ENCODE results near the gene P3H4. TPM values are rescaled to one million over a fixed set of nuclear protein-coding genes. Genes with fewer than 3 reads are reported as not detected.
"Not testable (repeated sequence)": the region's sequence is repeated elsewhere in the genome, so short reads cannot be mapped to it uniquely, and the experiment has no call there.

P3H4 gene
- total RNA-seq, 1 donor from 2014 or later, result 6.0 TPM

- no peak for TF ChIP-seq CTCF (IDR thresholded peaks at IDR 0.05; ENCODE audit: borderline replicate concordance)
- Histone ChIP-seq H3K27ac (replicated peaks) (no peak overlapping the region), H3K4me1 (peaks cover 11% of the 10 kb centered on the region), H3K36me3 (no peaks in the 10 kb centered on the region), H3K4me3 (no peak overlapping the region), H3K27me3 (ENCODE audit: low read depth) (no peaks in the 10 kb centered on the region), H3K9me3 (replicated peaks) (no peaks in the 10 kb centered on the region)
- intact Hi-C loops (cut with micrococcal nuclease), result no loop called here
- DNase-seq, result no peak
Measured at GRCh38 chr17:41844971-41845370, 33.2 kb upstream of the P3H4 start.

GRCh38 chr17:41840781-41841180, 29.0 kb upstream of the P3H4 start:
- H3K4me3 ChIP-seq; DNase-seq; H3K9me3 ChIP-seq (replicated peaks); H3K36me3 ChIP-seq; H3K27ac ChIP-seq (replicated peaks); intact Hi-C loops (cut with micrococcal nuclease); H3K27me3 ChIP-seq (ENCODE audit: low read depth): not testable (repeated sequence)
- peaks cover 11% of the 10 kb centered on the region for H3K4me1 ChIP-seq

- peaks cover 24% of the 10 kb centered on the region for H3K4me1 ChIP-seq
- DNase-seq; H3K27me3 ChIP-seq (ENCODE audit: low read depth); H3K36me3 ChIP-seq; intact Hi-C loops (cut with micrococcal nuclease); H3K4me3 ChIP-seq; H3K9me3 ChIP-seq (replicated peaks); H3K27ac ChIP-seq (replicated peaks): not testable (repeated sequence)
Measured at GRCh38 chr17:41839448-41839847, 27.7 kb upstream of the P3H4 start.

- Histone ChIP-seq H3K36me3 (no peaks in the 10 kb centered on the region), H3K9me3 (replicated peaks) (no peaks in the 10 kb centered on the region), H3K4me1 (peaks cover 24% of the 10 kb centered on the region), H3K4me3 (peak within 1 kb of the TSS; percentile 98), H3K27me3 (ENCODE audit: low read depth) (no peaks in the 10 kb centered on the region), H3K27ac (replicated peaks) (no peak within 1 kb of the TSS)
- TF ChIP-seq CTCF (IDR thresholded peaks at IDR 0.05; ENCODE audit: borderline replicate concordance), result no peak
- no peak for DNase-seq
- intact Hi-C loops (cut with micrococcal nuclease), result no loop called here
Measured at GRCh38 chr17:41837761-41838538, 26.2 kb upstream of the P3H4 start, which contains the start of gene KLHL10. Gene KLHL10 (plus strand): TSS chr17:41837825. CDS start chr17:41837933, 108 bp downstream.

GRCh38 chr17:41836550-41837196, 24.9 kb upstream of the P3H4 start:
- Histone ChIP-seq H3K27me3 (ENCODE audit: low read depth) (no peaks in the 10 kb centered on the region), H3K4me3 (peak overlapping the region; percentile 98), H3K27ac (replicated peaks) (peak overlapping the region; percentile 71), H3K4me1 (peaks cover 24% of the 10 kb centered on the region), H3K9me3 (replicated peaks) (no peaks in the 10 kb centered on the region), H3K36me3 (peaks cover 10% of the 10 kb centered on the region)
- intact Hi-C loops (cut with micrococcal nuclease), result no loop called here
- DNase-seq, result no peak
- TF ChIP-seq CTCF (IDR thresholded peaks at IDR 0.05; ENCODE audit: borderline replicate concordance), result no peak

- Histone ChIP-seq H3K4me3 (peak within 1 kb of the TSS; percentile 98), H3K27ac (replicated peaks) (peak within 1 kb of the TSS; percentile 71), H3K36me3 (peaks cover 17% of the 10 kb centered on the region), H3K4me1 (peaks cover 24% of the 10 kb centered on the region), H3K9me3 (replicated peaks) (no peaks in the 10 kb centered on the region), H3K27me3 (ENCODE audit: low read depth) (no peaks in the 10 kb centered on the region)
- peak; percentile 65 for DNase-seq
- no peak for TF ChIP-seq CTCF (IDR thresholded peaks at IDR 0.05; ENCODE audit: borderline replicate concordance)
- intact Hi-C loops (cut with micrococcal nuclease), result no loop called here
Measured at GRCh38 chr17:41835800-41836549, 24.2 kb upstream of the P3H4 start, which contains the start of gene NT5C3B. Gene NT5C3B (minus strand): TSS chr17:41836232. CDS start chr17:41836193, 39 bp downstream.

All from left ventricle myocardium inferior (tissue), 1 donor.